GM23338 (cell line): ENCODE results near the gene RPGRIP1L. TPM values are rescaled to one million over a fixed set of nuclear protein-coding genes. Genes with fewer than 3 reads are reported as not detected.

Source experiments
- ATAC-seq: fragments of 200-7000 bp; cut with Tn5 transposase; 3 replicates; pipeline ENCODE4 v1.9.1; 2020
- DNase-seq: peaks from one replicate; pipeline ENCODE4 v3.0.0-alpha.2; 2015; ENCODE audit warnings: low spot score
- H2AFZ ChIP-seq: fragments of 200-600 bp; sonication (generic); 2 replicates; pipeline ENCODE4 v1.8.0; 2016; ENCODE audit warnings: antibody characterized with exemption, mild to moderate bottlenecking, moderate library complexity
- H3F3A ChIP-seq: fragments of 200-600 bp; sonication (generic); replicated peaks from 2 replicates; pipeline ENCODE4 v1.8.0; 2017; ENCODE audit warnings: antibody characterized with exemption, mixed run types, low read depth
- H3K27ac ChIP-seq: fragments of 200-600 bp; sonication (generic); 2 replicates; pipeline ENCODE4 v1.6.1; 2016; ENCODE audit warnings: low read depth
- H3K27me3 ChIP-seq: fragments of 200-600 bp; sonication (generic); 2 replicates; pipeline ENCODE4 v1.8.0; 2016; ENCODE audit warnings: mild to moderate bottlenecking, mixed run types, moderate library complexity; ENCODE audit not compliant: insufficient read depth
- H3K36me3 ChIP-seq: fragments of 200-600 bp; sonication (generic); 2 replicates; pipeline ENCODE4 v1.8.0; 2016; ENCODE audit warnings: mild to moderate bottlenecking; ENCODE audit not compliant: insufficient read depth
- H3K4me1 ChIP-seq: fragments of 200-600 bp; sonication (generic); 2 replicates; pipeline ENCODE4 v1.8.0; 2016; ENCODE audit warnings: mild to moderate bottlenecking, moderate library complexity; ENCODE audit not compliant: insufficient read depth
- H3K4me2 ChIP-seq: fragments of 200-600 bp; sonication (generic); 2 replicates; pipeline ENCODE4 v1.7.1; 2017; ENCODE audit warnings: mixed run types
- H3K4me3 ChIP-seq: fragments of 200-600 bp; sonication (generic); 2 replicates; pipeline ENCODE4 v1.6.1; 2016; ENCODE audit warnings: mixed run types
- H3K79me2 ChIP-seq: fragments of 200-600 bp; sonication (generic); replicated peaks from 2 replicates; pipeline ENCODE4 v1.8.0; 2017; ENCODE audit warnings: mild to moderate bottlenecking; ENCODE audit not compliant: insufficient read depth
- H3K9me2 ChIP-seq: fragments of 200-600 bp; sonication (generic); 2 replicates; pipeline ENCODE4 v1.8.0; 2017; ENCODE audit not compliant: insufficient read depth
- H4K20me1 ChIP-seq: fragments of 200-600 bp; sonication (generic); replicated peaks from 2 replicates; pipeline ENCODE4 v1.8.0; 2017; ENCODE audit warnings: mild to moderate bottlenecking; ENCODE audit not compliant: insufficient read depth
- H3K27ac Mint-ChIP-seq: 2 replicates; pipeline ENCODE4 v1.8.0; 2020; ENCODE audit warnings: inconsistent platforms, mild to moderate bottlenecking, moderate library complexity, mixed read lengths
- H3K27me3 Mint-ChIP-seq: 3 replicates; pipeline ENCODE4 v1.8.0; 2022; ENCODE audit warnings: low read depth, mild to moderate bottlenecking, moderate library complexity, mixed read lengths, inconsistent platforms; ENCODE audit not compliant: insufficient read depth, poor library complexity
- H3K36me3 Mint-ChIP-seq: 3 replicates; pipeline ENCODE4 v1.8.0; 2021; ENCODE audit warnings: low read depth, mild to moderate bottlenecking, inconsistent platforms, moderate library complexity, mixed read lengths
- H3K4me1 Mint-ChIP-seq: 3 replicates; pipeline ENCODE4 v1.8.0; 2020; ENCODE audit warnings: mild to moderate bottlenecking, inconsistent platforms, mixed read lengths
- H3K4me3 Mint-ChIP-seq: 3 replicates; pipeline ENCODE4 v1.8.0; 2021; ENCODE audit warnings: moderate library complexity, mild to moderate bottlenecking, inconsistent platforms, mixed read lengths
- H3K9me3 Mint-ChIP-seq: 3 replicates; pipeline ENCODE4 v1.8.0; 2020; ENCODE audit warnings: moderate library complexity, mild to moderate bottlenecking, inconsistent platforms, mixed read lengths
- CREB1 ChIP-seq: fragments of 250-450 bp; sonication (Bioruptor Pico); IDR thresholded peaks from 2 replicates; pipeline ENCODE4 v1.5.0; 2020; ENCODE audit warnings: low read depth, mild to moderate bottlenecking, moderate library complexity
- CTCF ChIP-seq, 2 experiments: fragments of 200-600 bp in 1 of 2; sonication (generic) in 1 of 2; conservative IDR thresholded peaks; 2 replicates each; pipeline versions ENCODE4 v1.5.1 to v1.6.1; 2016 to 2017; ENCODE audit warnings: antibody characterized with exemption in 2 of 2, low read depth in 2 of 2, mild to moderate bottlenecking in 2 of 2, moderate library complexity in 1 of 2
- EZH2 ChIP-seq: fragments of 200-600 bp; sonication (generic); IDR thresholded peaks from one replicate; pipeline ENCODE4 v1.8.0; 2017; ENCODE audit warnings: antibody characterized with exemption, mild to moderate bottlenecking, low read depth; ENCODE audit not compliant: unreplicated experiment
- EZH2phosphoT487 ChIP-seq: fragments of 200-600 bp; sonication (generic); IDR thresholded peaks from one replicate; pipeline ENCODE4 v1.8.1; 2018; ENCODE audit warnings: antibody characterized with exemption; ENCODE audit not compliant: unreplicated experiment
- JUNB ChIP-seq: IDR thresholded peaks from one replicate; pipeline ENCODE4 v1.6.1; 2016; ENCODE audit warnings: antibody characterized with exemption; ENCODE audit not compliant: unreplicated experiment
- NANOG ChIP-seq: IDR thresholded peaks from 2 replicates; pipeline ENCODE4 v1.6.1; 2016; ENCODE audit warnings: antibody characterized with exemption, borderline replicate concordance
- POLR2AphosphoS5 ChIP-seq: IDR thresholded peaks from 2 replicates; pipeline ENCODE4 v1.6.1; 2016; ENCODE audit warnings: antibody characterized with exemption, low read depth
- REST ChIP-seq: IDR thresholded peaks from one replicate; pipeline ENCODE4 v1.6.1; 2018; ENCODE audit warnings: antibody characterized with exemption; ENCODE audit not compliant: unreplicated experiment
- STAT1 ChIP-seq: IDR thresholded peaks from one replicate; pipeline ENCODE4 v1.6.1; 2016; ENCODE audit warnings: antibody characterized with exemption; ENCODE audit not compliant: unreplicated experiment
- ZNF114 ChIP-seq: fragments of 250-450 bp; sonication (Bioruptor Pico); IDR thresholded peaks from 2 replicates; pipeline ENCODE4 v1.5.0; 2020; ENCODE audit warnings: mild to moderate bottlenecking, moderate library complexity
- ZNF331 ChIP-seq: fragments of 250-450 bp; sonication (Bioruptor Pico); IDR thresholded peaks from 2 replicates; pipeline ENCODE4 v1.5.0; 2020; ENCODE audit warnings: low read depth, mild to moderate bottlenecking, moderate library complexity
- ZNF462 ChIP-seq: fragments of 250-450 bp; sonication (Bioruptor Pico); IDR thresholded peaks from 2 replicates; pipeline ENCODE4 v1.5.0; 2020; ENCODE audit warnings: mild to moderate bottlenecking, moderate library complexity
- polyA plus RNA-seq: library from polyadenylated mRNA; unstranded; fragments of >200 nt; fragmentation: Nextera tagmentation; extraction: Ambion mirVana; gene quantifications from 2 replicates; pipeline ENCODE4 v1.2.1, GENCODE V29; 2016
- total RNA-seq: library from RNA; depleted of rRNA; stranded (reverse); fragments of >200 nt; shearing (Covaris generic); gene quantifications from 2 replicates; pipeline ENCODE4 v1.2.3, GENCODE V29; 2014
- TF ChIP-seq, protein P1 (sequence below): IDR thresholded peaks from 2 replicates; pipeline ENCODE4 v1.6.1; 2016; ENCODE audit warnings: antibody characterized with exemption

The RPGRIP1L gene
- total and polyA plus RNA-seq, 2 experiments from 2014 or later = 11.4 to 21.3 TPM

GRCh38 chr16:53690771-53691170 lies 12.9 kb downstream of the RPGRIP1L start:
- no peaks in the 10 kb centered on the region for H3K9me3 Mint-ChIP-seq
- no peaks in the 10 kb centered on the region for H3K79me2 ChIP-seq
- no peak overlapping the region for H3K4me3 ChIP-seq
- H3K27ac ChIP-seq = no peak overlapping the region
- no peaks in the 10 kb centered on the region for H4K20me1 ChIP-seq
- H3K27me3 ChIP-seq = no peaks in the 10 kb centered on the region
- H3F3A ChIP-seq = no peaks in the 10 kb centered on the region
- no peaks in the 10 kb centered on the region for H3K27me3 Mint-ChIP-seq
- H3K36me3 ChIP-seq = no peaks in the 10 kb centered on the region
- H2AFZ ChIP-seq = no peak overlapping the region
- no peak for TF ChIP-seq REST
- TF ChIP-seq ZNF331 (CRISPR knock-in tag) = no peak
- TF ChIP-seq JUNB = no peak
- TF ChIP-seq CTCF (conservative IDR thresholded peaks at IDR 0.05; ENCODE audit: low read depth in 2 of 2) = no peak
- no peak for TF ChIP-seq EZH2phosphoT487
- no peak for TF ChIP-seq CREB1 (CRISPR knock-in tag)
- TF ChIP-seq, protein P1, sequence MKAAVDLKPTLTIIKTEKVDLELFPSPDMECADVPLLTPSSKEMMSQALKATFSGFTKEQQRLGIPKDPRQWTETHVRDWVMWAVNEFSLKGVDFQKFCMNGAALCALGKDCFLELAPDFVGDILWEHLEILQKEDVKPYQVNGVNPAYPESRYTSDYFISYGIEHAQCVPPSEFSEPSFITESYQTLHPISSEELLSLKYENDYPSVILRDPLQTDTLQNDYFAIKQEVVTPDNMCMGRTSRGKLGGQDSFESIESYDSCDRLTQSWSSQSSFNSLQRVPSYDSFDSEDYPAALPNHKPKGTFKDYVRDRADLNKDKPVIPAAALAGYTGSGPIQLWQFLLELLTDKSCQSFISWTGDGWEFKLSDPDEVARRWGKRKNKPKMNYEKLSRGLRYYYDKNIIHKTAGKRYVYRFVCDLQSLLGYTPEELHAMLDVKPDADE = no peak
- no peak for TF ChIP-seq STAT1
- TF ChIP-seq NANOG = no peak
- TF ChIP-seq ZNF114 = no peak
- no peak for TF ChIP-seq EZH2
- no peak for TF ChIP-seq ZNF462 (CRISPR knock-in tag)
- no peak for TF ChIP-seq POLR2AphosphoS5
- H3K4me1 ChIP-seq = no peaks in the 10 kb centered on the region
- no peak overlapping the region for H3K4me2 ChIP-seq
- H3K4me3 Mint-ChIP-seq = no peak overlapping the region
- DNase-seq (no peak), ATAC-seq (no peak)
- no peak overlapping the region for H3K27ac Mint-ChIP-seq
- H3K9me2 ChIP-seq = no peaks in the 10 kb centered on the region
- peaks cover 12% of the 10 kb centered on the region; the same call in 2 of the 3 replicates for H3K36me3 Mint-ChIP-seq
- H3K4me1 Mint-ChIP-seq = no peaks in the 10 kb centered on the region; the same call in 2 of the 3 replicates
